Smooth muscle cell (in vitro differentiated cells): ENCODE results near the gene MYO19. TPM values are rescaled to one million over a fixed set of nuclear protein-coding genes. Genes with fewer than 3 reads are reported as not detected.
"Not testable (repeated sequence)": the region's sequence is repeated elsewhere in the genome, so short reads cannot be mapped to it uniquely, and the experiment has no call there.

Experiments
- DNase-seq: peaks from one replicate; lab custom pipeline; 2025; ENCODE audit not compliant: unreplicated experiment; lab: John Stamatoyannopoulos, UW
- H2AFZ ChIP-seq: fragments of 200-600 bp; sonication (generic); 2 replicates; pipeline ENCODE4 v1.6.0; 2016; ENCODE audit warnings: antibody characterized with exemption, low read depth, mild to moderate bottlenecking
- H3F3A ChIP-seq: fragments of 200-600 bp; sonication (generic); 2 replicates; pipeline ENCODE4 v1.6.0; 2017; ENCODE audit warnings: antibody characterized with exemption, low read depth
- H3K27ac ChIP-seq: fragments of 200-600 bp; sonication (generic); 2 replicates; pipeline ENCODE4 v1.5.1; 2016; ENCODE audit warnings: low read depth, mild to moderate bottlenecking
- H3K27me3 ChIP-seq: fragments of 200-600 bp; sonication (generic); 2 replicates; pipeline ENCODE4 v1.6.1; 2016; ENCODE audit warnings: low read depth, mild to moderate bottlenecking
- H3K36me3 ChIP-seq: fragments of 200-600 bp; sonication (generic); 2 replicates; pipeline ENCODE4 v1.5.1; 2016; ENCODE audit warnings: low read depth
- H3K4me1 ChIP-seq: fragments of 200-600 bp; sonication (generic); 2 replicates; pipeline ENCODE4 v1.5.1; 2016; ENCODE audit warnings: low read depth
- H3K4me2 ChIP-seq: fragments of 200-600 bp; sonication (generic); 2 replicates; pipeline ENCODE4 v1.6.0; 2016; ENCODE audit warnings: mild to moderate bottlenecking
- H3K4me3 ChIP-seq: fragments of 200-600 bp; sonication (generic); 2 replicates; pipeline ENCODE4 v1.5.1; 2016; ENCODE audit warnings: mild to moderate bottlenecking
- H3K79me2 ChIP-seq: fragments of 200-600 bp; sonication (generic); 2 replicates; pipeline ENCODE4 v1.6.0; 2016; ENCODE audit warnings: low read depth, mild to moderate bottlenecking
- H3K9ac ChIP-seq: fragments of 200-600 bp; sonication (generic); 2 replicates; pipeline ENCODE4 v1.6.0; 2016; ENCODE audit warnings: low read depth
- H3K9me3 ChIP-seq: fragments of 200-600 bp; sonication (generic); replicated peaks from 2 replicates; pipeline ENCODE4 v1.5.1; 2016; ENCODE audit warnings: low read depth
- H4K20me1 ChIP-seq: fragments of 200-600 bp; sonication (generic); 2 replicates; pipeline ENCODE4 v1.6.0; 2016; ENCODE audit warnings: low read depth
- WGBS: methylation state at CpG from one replicate; pipeline ENCODE4 v1.1.7; 2016; ENCODE audit warnings: low lambda C conversion rate; 5-methylcytosine and 5-hydroxymethylcytosine counted together
- polyA plus RNA-seq: library from polyadenylated mRNA; unstranded; fragments of >200 nt; fragmentation: Nextera tagmentation; extraction: Ambion mirVana; gene quantifications from 2 replicates; pipeline ENCODE4 v1.2.1, GENCODE V29; 2016
- total RNA-seq: library from RNA; depleted of rRNA; stranded (reverse); fragments of >200 nt; gene quantifications from 2 replicates; pipeline ENCODE4 v1.2.3, GENCODE V29; 2014
- TF ChIP-seq, protein P1 (sequence below): fragments of 200-600 bp; sonication (generic); IDR thresholded peaks from 2 replicates; pipeline ENCODE4 v1.5.1; 2017; ENCODE audit warnings: borderline replicate concordance, mild to moderate bottlenecking, antibody characterized with exemption; ENCODE audit not compliant: insufficient read depth, poor library complexity, severe bottlenecking

Gene MYO19
- total and polyA plus RNA-seq, 2 experiments from 2014 or later, result 20.4 to 34.8 TPM

DNA sequence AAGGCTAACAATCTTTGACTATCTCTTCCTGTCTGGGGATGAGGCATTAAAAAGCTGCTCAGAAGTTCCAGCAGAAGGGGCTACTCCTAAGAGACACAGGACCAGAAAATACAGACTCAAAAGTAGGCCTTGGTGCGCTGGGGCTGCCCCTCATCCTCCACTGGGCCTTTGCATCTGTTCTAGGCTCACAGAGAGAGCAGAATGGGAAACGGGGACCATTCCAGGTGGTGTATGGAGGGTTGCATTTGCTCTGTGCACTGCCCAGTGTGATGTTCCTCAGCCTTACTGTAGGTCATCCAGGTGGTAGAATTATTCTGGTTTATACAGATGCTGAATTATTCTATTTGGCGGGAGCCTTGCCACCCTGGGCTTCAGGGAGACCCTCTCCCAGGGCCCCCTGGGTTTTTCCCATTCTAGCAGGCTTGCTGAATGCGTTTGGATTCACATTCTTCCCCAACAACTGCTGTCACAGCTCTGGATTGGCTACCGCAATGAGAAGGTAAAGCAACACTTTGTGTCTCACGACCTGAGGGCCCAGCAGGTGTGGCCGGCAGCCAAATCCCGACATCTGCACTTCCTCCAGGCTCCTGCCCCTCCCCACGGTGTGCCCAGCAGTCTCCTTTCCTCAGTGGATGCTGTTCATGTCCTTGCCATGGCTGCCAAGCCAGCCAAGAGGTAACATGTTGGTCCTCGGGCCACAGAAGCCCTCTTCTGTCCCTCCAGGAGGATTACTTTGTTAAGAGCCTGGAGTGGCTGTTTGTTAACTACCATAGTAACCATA lies 73.1 kb downstream of the MYO19 start:
- H3K36me3 ChIP-seq, result no peaks in the 10 kb centered on the region
- no peaks in the 10 kb centered on the region for H3K79me2 ChIP-seq
- 62% methylated on average over 10 of the region's 10 CpGs for WGBS
- H3K9ac ChIP-seq, result no peak overlapping the region
- H3K27me3 ChIP-seq, result peaks cover 16% of the 10 kb centered on the region
- H3K9me3 ChIP-seq, result no peaks in the 10 kb centered on the region
- no peaks in the 10 kb centered on the region for H4K20me1 ChIP-seq
- H3K27ac ChIP-seq, result no peak overlapping the region
- no peak overlapping the region for H2AFZ ChIP-seq
- H3K4me1 ChIP-seq, result no peaks in the 10 kb centered on the region
- no peak overlapping the region for H3K4me3 ChIP-seq
- no peaks in the 10 kb centered on the region for H3F3A ChIP-seq
- TF ChIP-seq, protein P1, sequence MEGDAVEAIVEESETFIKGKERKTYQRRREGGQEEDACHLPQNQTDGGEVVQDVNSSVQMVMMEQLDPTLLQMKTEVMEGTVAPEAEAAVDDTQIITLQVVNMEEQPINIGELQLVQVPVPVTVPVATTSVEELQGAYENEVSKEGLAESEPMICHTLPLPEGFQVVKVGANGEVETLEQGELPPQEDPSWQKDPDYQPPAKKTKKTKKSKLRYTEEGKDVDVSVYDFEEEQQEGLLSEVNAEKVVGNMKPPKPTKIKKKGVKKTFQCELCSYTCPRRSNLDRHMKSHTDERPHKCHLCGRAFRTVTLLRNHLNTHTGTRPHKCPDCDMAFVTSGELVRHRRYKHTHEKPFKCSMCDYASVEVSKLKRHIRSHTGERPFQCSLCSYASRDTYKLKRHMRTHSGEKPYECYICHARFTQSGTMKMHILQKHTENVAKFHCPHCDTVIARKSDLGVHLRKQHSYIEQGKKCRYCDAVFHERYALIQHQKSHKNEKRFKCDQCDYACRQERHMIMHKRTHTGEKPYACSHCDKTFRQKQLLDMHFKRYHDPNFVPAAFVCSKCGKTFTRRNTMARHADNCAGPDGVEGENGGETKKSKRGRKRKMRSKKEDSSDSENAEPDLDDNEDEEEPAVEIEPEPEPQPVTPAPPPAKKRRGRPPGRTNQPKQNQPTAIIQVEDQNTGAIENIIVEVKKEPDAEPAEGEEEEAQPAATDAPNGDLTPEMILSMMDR, result no peak
- no peak for DNase-seq
- H3K4me2 ChIP-seq, result no peak overlapping the region

DNA sequence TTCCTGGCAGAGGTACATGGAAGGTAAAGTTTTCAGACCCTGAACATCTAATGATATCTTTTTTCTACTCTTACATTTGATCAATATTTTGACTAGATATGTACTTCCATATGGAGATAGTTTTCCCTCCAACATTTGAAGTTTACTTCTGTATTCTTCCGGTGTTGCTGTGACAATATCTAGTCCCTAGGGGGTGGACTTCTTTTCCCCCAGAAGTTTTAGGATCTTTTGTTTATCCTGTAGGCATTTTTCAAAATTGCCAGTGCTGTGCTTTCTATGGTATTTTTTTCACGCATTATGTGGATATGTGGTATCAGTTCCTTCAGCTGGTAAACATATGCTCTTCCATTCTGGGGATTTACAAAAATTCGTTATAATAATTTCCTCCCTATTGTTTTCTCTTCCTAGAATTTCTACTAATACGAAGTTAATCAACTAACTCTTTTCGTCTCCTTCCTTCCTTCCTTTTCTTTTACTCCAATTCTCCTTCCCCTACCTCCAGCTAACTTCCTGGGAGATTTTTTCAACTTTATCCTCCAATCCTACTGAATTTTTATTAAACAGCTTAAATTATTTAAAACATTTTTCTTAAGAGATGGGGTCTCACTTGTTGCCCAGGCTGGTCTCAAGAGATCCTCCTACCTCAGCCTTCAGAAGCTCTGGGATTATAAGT lies 74.3 kb downstream of the MYO19 start:
- Histone ChIP-seq H4K20me1 (no peaks in the 10 kb centered on the region), H3K79me2 (no peaks in the 10 kb centered on the region), H3F3A (no peaks in the 10 kb centered on the region), H2AFZ (no peak overlapping the region), H3K4me3 (no peak overlapping the region), H3K9me3 (no peaks in the 10 kb centered on the region), H3K4me1 (no peaks in the 10 kb centered on the region), H3K9ac (no peak overlapping the region), H3K27me3 (peaks cover 16% of the 10 kb centered on the region), H3K36me3 (no peaks in the 10 kb centered on the region), H3K27ac (no peak overlapping the region), H3K4me2 (no peak overlapping the region)
- DNase-seq, result no peak
- TF ChIP-seq, protein P1, result no peak
- 74% methylated on average over 5 of the region's 5 CpGs for WGBS

DNA sequence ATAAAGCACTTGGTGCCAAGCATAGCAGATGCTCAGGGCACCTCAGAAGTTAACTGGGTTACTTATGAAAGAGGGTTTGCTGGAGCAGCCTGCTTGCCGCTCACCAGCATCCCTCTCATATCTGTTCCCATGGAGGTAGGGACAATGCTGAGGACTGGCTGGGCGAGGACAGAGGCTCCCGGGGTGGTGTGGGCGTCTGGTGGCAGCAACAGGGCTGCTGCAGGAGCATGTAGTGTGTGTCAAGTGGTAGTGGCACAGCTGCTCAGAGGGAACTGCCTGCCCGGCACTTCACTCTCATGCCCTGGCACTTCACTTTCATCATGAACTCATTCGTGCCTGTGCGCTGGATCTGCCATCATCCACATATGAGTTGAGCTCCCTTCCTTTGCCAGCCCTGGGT lies 75.1 kb downstream of the MYO19 start:
- H2AFZ ChIP-seq, result no peak overlapping the region
- no peaks in the 10 kb centered on the region for H3K4me1 ChIP-seq
- no peaks in the 10 kb centered on the region for H3K79me2 ChIP-seq
- no peaks in the 10 kb centered on the region for H3K9me3 ChIP-seq
- H3K9ac ChIP-seq, result no peak overlapping the region
- peaks cover 16% of the 10 kb centered on the region for H3K27me3 ChIP-seq
- H3K4me3 ChIP-seq, result no peak overlapping the region
- no peaks in the 10 kb centered on the region for H3F3A ChIP-seq
- H3K36me3 ChIP-seq, result no peaks in the 10 kb centered on the region
- TF ChIP-seq, protein P1, result no peak
- WGBS, result 74% methylated on average over 7 of the region's 7 CpGs
- no peak overlapping the region for H3K27ac ChIP-seq
- H4K20me1 ChIP-seq, result no peaks in the 10 kb centered on the region
- no peak for DNase-seq
- H3K4me2 ChIP-seq, result no peak overlapping the region

DNA sequence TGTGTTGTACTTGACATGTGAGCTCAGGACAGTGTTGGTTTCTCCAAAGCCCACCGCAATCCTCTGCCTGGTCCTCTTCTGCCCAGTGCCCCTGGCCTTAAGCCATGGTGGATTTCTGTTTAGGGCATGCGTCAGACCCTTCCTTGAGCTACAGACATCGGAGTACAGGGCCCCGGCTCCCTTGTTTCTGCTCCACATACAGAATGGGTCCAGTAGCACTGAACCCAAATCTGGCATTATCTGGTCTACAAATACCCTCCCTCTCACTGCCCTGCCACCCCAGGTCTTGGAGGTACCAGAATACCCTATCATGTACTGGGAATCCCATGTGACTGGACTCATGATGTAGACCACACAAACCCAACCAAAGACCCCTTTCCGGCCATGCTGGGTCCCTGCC lies 75.6 kb downstream of the MYO19 start:
- TF ChIP-seq, protein P1, result no peak
- Histone ChIP-seq H3K9ac (no peak overlapping the region), H3K79me2 (no peaks in the 10 kb centered on the region), H3K4me3 (no peak overlapping the region), H3K36me3 (no peaks in the 10 kb centered on the region), H4K20me1 (no peaks in the 10 kb centered on the region), H3K4me1 (no peaks in the 10 kb centered on the region), H3F3A (no peaks in the 10 kb centered on the region), H3K27me3 (peaks cover 16% of the 10 kb centered on the region), H3K4me2 (no peak overlapping the region), H3K9me3 (no peaks in the 10 kb centered on the region), H2AFZ (no peak overlapping the region), H3K27ac (no peak overlapping the region)
- WGBS, result 83% methylated on average over 5 of the region's 5 CpGs
- no peak for DNase-seq

DNA sequence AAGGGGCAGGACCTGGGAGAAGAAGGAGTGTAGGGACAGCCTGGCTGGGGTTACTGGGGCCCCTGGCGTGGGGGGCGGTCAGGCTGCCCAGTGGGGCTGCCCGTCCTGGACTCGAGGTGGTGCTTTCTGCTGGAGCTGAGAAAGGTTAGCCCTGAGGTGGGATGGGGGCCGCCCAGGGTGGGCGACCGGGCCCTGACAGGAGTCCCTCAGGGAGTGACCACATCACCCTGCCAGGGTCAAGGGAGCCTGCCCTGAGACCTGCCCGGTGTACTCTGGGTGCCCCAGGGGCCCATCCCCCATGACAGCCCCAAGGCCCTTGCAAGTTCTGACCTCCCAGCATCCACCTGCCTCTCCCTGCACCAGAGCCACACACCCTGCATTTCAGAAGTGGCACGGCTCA lies 77.0 kb downstream of the MYO19 start:
- H3F3A ChIP-seq, H2AFZ ChIP-seq, H3K36me3 ChIP-seq, H3K79me2 ChIP-seq, H4K20me1 ChIP-seq, H3K4me1 ChIP-seq, H3K9ac ChIP-seq, H3K27ac ChIP-seq, H3K4me3 ChIP-seq, H3K9me3 ChIP-seq, H3K4me2 ChIP-seq, DNase-seq: not testable (repeated sequence)
- H3K27me3 ChIP-seq, result peaks cover 16% of the 10 kb centered on the region
- WGBS, result 100% methylated on average over 1 of the region's 9 CpGs
